Measurements from ENCODE around the gene CPLX1.

- TF ChIP-seq CTCF (IDR thresholded peaks at IDR 0.05) (no peak), POLR2A (IDR thresholded peaks at IDR 0.05) (no peak)
These were observed 68.8 kb downstream of the CPLX1 start for GRCh38 chr4:757111-757510.

Data from ovary (tissue), 3 donors.